Measurements from ENCODE around the gene OR1L6.

DNA sequence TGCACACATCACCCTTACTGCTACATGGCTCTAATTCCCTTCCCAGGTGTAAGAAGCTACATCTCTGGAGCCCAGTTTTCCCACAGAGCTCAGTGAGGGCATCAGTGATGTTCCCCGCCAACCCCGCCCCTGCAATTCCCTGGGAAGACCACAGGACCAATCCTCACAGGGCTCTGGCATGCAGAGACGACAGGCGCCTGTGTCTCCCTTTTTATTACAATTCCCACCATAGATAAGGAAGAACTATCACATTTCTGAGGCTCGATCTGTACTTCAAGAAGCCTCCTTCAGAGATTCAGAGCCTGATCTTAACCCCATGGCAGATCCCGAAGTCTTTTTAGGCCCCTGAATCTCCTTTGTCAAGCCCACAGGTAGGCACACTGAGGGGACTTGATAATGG is at the start of gene OR1L6:
- no peak for TF ChIP-seq CTCF (IDR thresholded peaks at IDR 0.05 in 2 of 3, conservative IDR thresholded peaks at IDR 0.05 in 1 of 3; ENCODE audit: insufficient read depth in 2 of 3, low read depth in 1 of 3, low read length in 3 of 3)
- no peak for TF ChIP-seq TGIF2 (CRISPR knock-in tag; IDR thresholded peaks at IDR 0.05)
- TF ChIP-seq CHD4 (IDR thresholded peaks at IDR 0.05; ENCODE audit: insufficient read depth, insufficient replicate concordance, low read depth, low read length, poor library complexity, severe bottlenecking): no peak
- TF ChIP-seq, protein P1, sequence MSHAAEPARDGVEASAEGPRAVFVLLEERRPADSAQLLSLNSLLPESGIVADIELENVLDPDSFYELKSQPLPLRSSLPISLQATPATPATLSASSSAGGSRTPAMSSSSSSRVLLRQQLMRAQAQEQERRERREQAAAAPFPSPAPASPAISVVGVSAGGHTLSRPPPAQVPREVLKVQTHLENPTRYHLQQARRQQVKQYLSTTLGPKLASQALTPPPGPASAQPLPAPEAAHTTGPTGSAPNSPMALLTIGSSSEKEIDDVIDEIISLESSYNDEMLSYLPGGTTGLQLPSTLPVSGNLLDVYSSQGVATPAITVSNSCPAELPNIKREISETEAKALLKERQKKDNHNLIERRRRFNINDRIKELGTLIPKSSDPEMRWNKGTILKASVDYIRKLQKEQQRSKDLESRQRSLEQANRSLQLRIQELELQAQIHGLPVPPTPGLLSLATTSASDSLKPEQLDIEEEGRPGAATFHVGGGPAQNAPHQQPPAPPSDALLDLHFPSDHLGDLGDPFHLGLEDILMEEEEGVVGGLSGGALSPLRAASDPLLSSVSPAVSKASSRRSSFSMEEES (CRISPR knock-in tag; IDR thresholded peaks at IDR 0.05): no peak
- TF ChIP-seq, protein P2, sequence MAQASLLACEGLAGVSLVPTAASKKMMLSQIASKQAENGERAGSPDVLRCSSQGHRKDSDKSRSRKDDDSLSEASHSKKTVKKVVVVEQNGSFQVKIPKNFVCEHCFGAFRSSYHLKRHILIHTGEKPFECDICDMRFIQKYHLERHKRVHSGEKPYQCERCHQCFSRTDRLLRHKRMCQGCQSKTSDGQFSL (CRISPR knock-in tag; IDR thresholded peaks at IDR 0.05): no peak
- TF ChIP-seq, protein P2 (tag; IDR thresholded peaks at IDR 0.05): no peak
- TF ChIP-seq PPARD (CRISPR knock-in tag; IDR thresholded peaks at IDR 0.05): no peak

All from K562 (cell line).